ENCODE data around the gene C19orf81. TPM values are rescaled to one million over a fixed set of nuclear protein-coding genes. Genes with fewer than 3 reads are reported as not detected.

Gene C19orf81
- total and polyA plus RNA-seq, 2 donors (not counting 3 experiments of a cell fraction or from before 2014, with no cell fraction given) = 0.79 to 2.5 TPM

- no TSS peak for BruUV-seq (replicated peaks)
- intact Hi-C loops (cut with micrococcal nuclease) (loop anchor here (5.0 kb wide), 1 partner anchor 214 kb away; no protein-coding TSS in a partner anchor), dilution Hi-C loops (cut with MboI; ENCODE audit: extremely low pct_ligation_motif_present, low sequenced_read_pairs) (no loop called here)
- Histone ChIP-seq H3K9ac (replicated peaks; ENCODE audit: extremely low read depth, insufficient read depth, low read length) (no peak overlapping the region), H3K27ac (ENCODE audit: insufficient read depth, low read depth, low read length) (no peak overlapping the region), H3K9me1 (replicated peaks; ENCODE audit: control insufficient read depth, extremely low read depth, insufficient read depth, low read length) (no peaks in the 10 kb centered on the region), H3K79me2 (ENCODE audit: control insufficient read depth, insufficient read depth, low read length) (no peaks in the 10 kb centered on the region), H3K4me3 (replicated peaks in 1 of 3; ENCODE audit: insufficient read depth in 1 of 3, low read depth in 1 of 3, low read length in 3 of 3) (no peak overlapping the region), H3K9me3 (replicated peaks; ENCODE audit: control insufficient read depth, insufficient read depth, low read length) (no peaks in the 10 kb centered on the region), H3K4me1 (ENCODE audit: control insufficient read depth, extremely low read depth, insufficient read depth, low read length) (peaks cover 7% of the 10 kb centered on the region), H4K20me1 (replicated peaks; ENCODE audit: control insufficient read depth, extremely low read depth, insufficient read depth, low read length) (no peaks in the 10 kb centered on the region), H3K27me3 (ENCODE audit: control insufficient read depth in 2 of 2, insufficient read depth in 2 of 2, low read length in 2 of 2) (no peaks in the 10 kb centered on the region), H3K36me3 (ENCODE audit: control insufficient read depth in 2 of 2, extremely low read depth in 1 of 2, insufficient read depth in 2 of 2, low read length in 2 of 2) (no peaks in the 10 kb centered on the region), H3K4me2 (ENCODE audit: insufficient read depth, low read length) (no peak overlapping the region), H2AFZ (ENCODE audit: low read depth, low read length) (no peak overlapping the region)
- ChIA-PET CTCF (no interaction called here), POLR2A (no interaction called here)
- DNase-seq (ENCODE audit: low read depth, low spot score) (no peak), FAIRE-seq (no peak)
- TF ChIP-seq GATA2 (IDR thresholded peaks at IDR 0.05; ENCODE audit: insufficient read depth, insufficient read length, low read depth, low read length) = no peak
- no peak for TF ChIP-seq MYC (IDR thresholded peaks at IDR 0.05; ENCODE audit: low read depth, low read length)
- TF ChIP-seq, protein P1, sequence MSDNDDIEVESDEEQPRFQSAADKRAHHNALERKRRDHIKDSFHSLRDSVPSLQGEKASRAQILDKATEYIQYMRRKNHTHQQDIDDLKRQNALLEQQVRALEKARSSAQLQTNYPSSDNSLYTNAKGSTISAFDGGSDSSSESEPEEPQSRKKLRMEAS (IDR thresholded peaks at IDR 0.05; ENCODE audit: insufficient read depth, insufficient read length) = no peak
Measured at GRCh38 chr19:50708179-50708879, 59.1 kb downstream of the C19orf81 start.

Other genes with a start within 250 kb of the C19orf81 start
- not detected in 2 replicates for gene SPIB, start 230.5 kb upstream of the C19orf81 start, total RNA-seq
- not detected in 2 replicates for gene SPIB, start 230.5 kb upstream of the C19orf81 start, polyA plus RNA-seq
- gene MYBPC2, start 216.6 kb upstream of the C19orf81 start, total RNA-seq = not detected in 2 replicates
- 0.03 TPM in 1 of 2 replicates, not detected in the other for gene MYBPC2, start 216.6 kb upstream of the C19orf81 start, polyA plus RNA-seq
- 101 and 106 TPM in 2 replicates for gene EMC10, start 172.9 kb upstream of the C19orf81 start, total RNA-seq
- 111 and 141 TPM in 2 replicates for gene EMC10, start 172.9 kb upstream of the C19orf81 start, polyA plus RNA-seq
- 0.44 and 0.62 TPM in 2 replicates for gene GARIN5A, start 172.6 kb upstream of the C19orf81 start, total RNA-seq
- 0.65 and 0.76 TPM in 2 replicates for gene GARIN5A, start 172.6 kb upstream of the C19orf81 start, polyA plus RNA-seq
- 33.8 and 37.4 TPM in 2 replicates for gene JOSD2, start 138.3 kb upstream of the C19orf81 start, total RNA-seq
- gene JOSD2, start 138.3 kb upstream of the C19orf81 start, polyA plus RNA-seq = 62.8 and 103 TPM in 2 replicates
- gene ASPDH, start 135.5 kb upstream of the C19orf81 start, total RNA-seq = not detected in 2 replicates
- gene ASPDH, start 135.5 kb upstream of the C19orf81 start, polyA plus RNA-seq = not detected in 2 replicates
- not detected in 2 replicates for gene LRRC4B, start 81.0 kb upstream of the C19orf81 start, total RNA-seq
- gene LRRC4B, start 81.0 kb upstream of the C19orf81 start, polyA plus RNA-seq = 0.08 and 0.10 TPM in 2 replicates
- 0.53 TPM in 1 of 2 replicates, not detected in the other for gene SYT3, start 9.6 kb upstream of the C19orf81 start, total RNA-seq
- 0.11 TPM in 1 of 2 replicates, not detected in the other for gene SYT3, start 9.6 kb upstream of the C19orf81 start, polyA plus RNA-seq
- gene SHANK1, start 70.4 kb downstream of the C19orf81 start, total RNA-seq = 1.2 and 1.9 TPM in 2 replicates
- gene SHANK1, start 70.4 kb downstream of the C19orf81 start, polyA plus RNA-seq = 0.60 and 0.66 TPM in 2 replicates
- 10.4 and 13.3 TPM in 2 replicates for gene CLEC11A, start 73.9 kb downstream of the C19orf81 start, total RNA-seq
- 30.1 and 37.2 TPM in 2 replicates for gene CLEC11A, start 73.9 kb downstream of the C19orf81 start, polyA plus RNA-seq
- gene GPR32, start 121.0 kb downstream of the C19orf81 start, total RNA-seq = not detected in 2 replicates
- not detected in 2 replicates for gene GPR32, start 121.0 kb downstream of the C19orf81 start, polyA plus RNA-seq
- gene ACP4, start 141.0 kb downstream of the C19orf81 start, total RNA-seq = not detected in 2 replicates
- gene ACP4, start 141.0 kb downstream of the C19orf81 start, polyA plus RNA-seq = not detected in 2 replicates
- gene KLK1, start 174.3 kb downstream of the C19orf81 start, total RNA-seq = not detected in 2 replicates
- gene KLK1, start 174.3 kb downstream of the C19orf81 start, polyA plus RNA-seq = 0.08 TPM in 1 of 2 replicates, not detected in the other
- not detected in 2 replicates for gene KLK15, start 184.1 kb downstream of the C19orf81 start, total RNA-seq
- not detected in 2 replicates for gene KLK15, start 184.1 kb downstream of the C19orf81 start, polyA plus RNA-seq
- gene KLK3, start 205.5 kb downstream of the C19orf81 start, total RNA-seq = not detected in 2 replicates
- gene KLK3, start 205.5 kb downstream of the C19orf81 start, polyA plus RNA-seq = not detected in 2 replicates
- not detected in 2 replicates for gene KLK2, start 224.0 kb downstream of the C19orf81 start, total RNA-seq
- not detected in 2 replicates for gene KLK2, start 224.0 kb downstream of the C19orf81 start, polyA plus RNA-seq

All from endothelial cell of umbilical vein (primary cell).